Measurements from ENCODE around the gene TRMT112.

The TRMT112 gene

GRCh38 chr11:64359712-64360445 lies 42.5 kb upstream of the TRMT112 start:
- TF ChIP-seq CTCF (IDR thresholded peaks at IDR 0.05; ENCODE audit: insufficient read depth, low read depth, low read length, missing control alignments): peak; percentile 19
- peak overlapping the region; percentile 59 for H3K4me3 ChIP-seq (ENCODE audit: low read depth, low read length)
- peak; percentile 54 for DNase-seq (ENCODE audit: low read depth)

DNA sequence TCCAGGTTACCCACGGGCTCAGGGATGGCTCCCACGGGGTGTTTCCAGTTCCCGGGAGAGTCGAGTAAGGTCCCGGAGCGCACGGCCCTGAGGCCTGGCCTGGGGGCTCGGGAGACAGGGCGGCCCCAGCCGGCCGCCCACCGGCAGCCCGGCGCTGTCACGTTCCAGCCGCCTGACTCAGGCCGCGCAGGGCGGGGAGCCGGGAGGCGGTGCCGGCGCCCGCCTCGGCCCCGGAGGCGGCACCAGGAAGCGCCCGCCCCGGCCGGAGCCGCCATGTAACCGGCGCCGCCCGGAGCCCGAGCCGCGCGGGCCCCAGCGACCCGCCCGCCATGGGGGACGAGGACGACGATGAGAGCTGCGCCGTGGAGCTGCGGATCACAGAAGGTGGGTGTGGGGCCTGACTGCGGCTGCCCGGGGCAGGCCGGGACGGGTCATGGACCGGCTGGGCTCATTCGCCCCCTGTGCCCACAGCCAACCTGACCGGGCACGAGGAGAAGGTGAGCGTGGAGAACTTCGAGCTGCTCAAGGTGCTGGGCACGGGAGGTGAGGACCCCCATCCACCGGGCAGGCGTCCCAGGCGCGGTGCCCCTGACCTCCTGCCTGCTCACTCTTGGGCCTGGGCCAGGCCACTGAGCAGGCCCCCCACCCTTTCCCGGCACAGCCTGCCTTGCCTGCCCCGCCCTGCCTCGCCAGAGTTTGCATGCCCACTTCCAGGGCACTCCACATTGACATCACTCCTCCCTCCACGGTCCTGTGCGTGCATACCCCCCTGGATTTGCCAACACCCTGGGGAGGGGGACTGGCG lies 41.8 kb upstream of the TRMT112 start, which contains the start of gene RPS6KA4:
Gene RPS6KA4 (plus strand): TSS at position 256 of the 805 bp plus-strand sequence. CDS start 74 bp downstream, at position 330.
- peak within 1 kb of the TSS; percentile 59 for H3K4me3 ChIP-seq (ENCODE audit: low read depth, low read length)
- no peak for TF ChIP-seq CTCF (IDR thresholded peaks at IDR 0.05; ENCODE audit: insufficient read depth, low read depth, low read length, missing control alignments)
- DNase-seq (ENCODE audit: low read depth): peak; percentile 72

DNA sequence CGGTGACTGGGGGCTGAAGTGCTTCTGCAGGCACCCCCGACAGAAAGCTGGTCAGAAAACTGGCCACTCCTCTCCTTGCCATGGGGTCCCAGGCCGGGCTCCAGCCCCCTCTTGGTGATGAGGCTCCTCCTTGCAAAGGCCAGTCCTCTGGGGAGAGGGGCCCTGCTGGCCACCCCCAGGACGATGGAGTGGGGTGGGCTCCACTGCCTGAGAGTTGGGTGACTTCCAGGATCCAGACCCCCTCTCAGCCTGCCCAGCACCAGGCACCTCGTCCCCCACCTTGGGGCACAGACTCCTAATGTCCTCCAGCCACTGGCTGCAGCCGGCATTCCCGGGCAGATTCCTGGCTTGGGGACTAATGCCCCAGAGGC lies 41.2 kb upstream of the TRMT112 start:
- DNase-seq (ENCODE audit: low read depth): no peak
- peak overlapping the region; percentile 59 for H3K4me3 ChIP-seq (ENCODE audit: low read depth, low read length)
- no peak for TF ChIP-seq CTCF (IDR thresholded peaks at IDR 0.05; ENCODE audit: insufficient read depth, low read depth, low read length, missing control alignments)

DNA sequence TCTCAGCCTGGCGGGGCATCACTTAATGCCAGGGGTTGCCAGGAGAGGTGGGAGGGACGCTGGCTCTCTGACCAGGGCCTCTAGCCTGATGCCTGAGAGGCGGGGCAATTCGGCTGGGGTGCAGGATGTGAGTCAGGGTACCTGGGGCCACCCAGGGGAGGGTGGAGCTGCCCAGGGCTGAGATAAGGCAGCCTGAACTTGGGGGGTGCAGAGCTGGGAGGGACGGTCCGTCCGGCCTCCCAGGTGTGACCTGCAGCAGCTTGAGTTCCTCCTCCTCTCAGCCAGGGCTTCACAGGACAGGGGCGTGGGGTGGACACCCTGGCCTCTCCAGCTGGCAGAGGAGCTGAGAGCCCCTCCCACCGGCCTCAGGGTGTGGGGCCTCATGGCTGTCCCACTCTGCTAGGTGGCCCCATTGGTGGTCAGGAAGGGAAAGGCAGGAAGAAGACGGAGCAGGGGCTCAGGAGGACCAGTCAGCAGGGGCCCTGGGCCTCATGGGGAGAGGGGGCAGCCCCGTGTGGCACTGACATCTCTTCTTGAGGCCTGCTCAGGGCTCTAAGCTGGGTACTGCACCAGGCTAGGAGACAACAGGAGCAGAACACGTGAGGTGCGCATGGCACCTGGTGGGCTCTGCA lies 40.7 kb upstream of the TRMT112 start:
- DNase-seq (ENCODE audit: low read depth): no peak
- H3K4me3 ChIP-seq (ENCODE audit: low read depth, low read length): no peak overlapping the region; the same call in 1 of the 2 replicates
- TF ChIP-seq CTCF (IDR thresholded peaks at IDR 0.05; ENCODE audit: insufficient read depth, low read depth, low read length, missing control alignments): no peak

- no peak for TF ChIP-seq CTCF (IDR thresholded peaks at IDR 0.05; ENCODE audit: insufficient read depth, low read depth, low read length, missing control alignments)
- DNase-seq (ENCODE audit: low read depth): no peak
- no peak overlapping the region for H3K4me3 ChIP-seq (ENCODE audit: low read depth, low read length)
These were observed 40.1 kb upstream of the TRMT112 start for GRCh38 chr11:64357446-64357845.

GRCh38 chr11:64356498-64357411 lies 39.4 kb upstream of the TRMT112 start:
- no peak overlapping the region for H3K4me3 ChIP-seq (ENCODE audit: low read depth, low read length)
- TF ChIP-seq CTCF (IDR thresholded peaks at IDR 0.05; ENCODE audit: insufficient read depth, low read depth, low read length, missing control alignments): peak; percentile 32
- DNase-seq (ENCODE audit: low read depth): peak; percentile 52
